Measurements from ENCODE around the gene AFMID. TPM values are rescaled to one million over a fixed set of nuclear protein-coding genes. Genes with fewer than 3 reads are reported as not detected.

Gene AFMID
- total and polyA plus RNA-seq, 9 of the 15 experiments (the other 6 are each of a cell fraction or from before 2014, with no cell fraction given): 62.1 to 188 (median 74.4) TPM

GRCh38 chr17:78223061-78223460 is 35.9 kb downstream of the AFMID start:
- 90% methylated on average over 4 of the region's 4 CpGs for WGBS (ENCODE audit: insufficient coverage, low coverage, missing lambda C conversion rate)
- H3K9ac ChIP-seq (ENCODE audit: insufficient read depth in 1 of 2, low read depth in 2 of 2, low read length in 2 of 2): no peak overlapping the region

More at GRCh38 chr17:78223061-78223460, 35.9 kb downstream of the AFMID start:
- no peaks in the 10 kb centered on the region for H3K9me1 ChIP-seq (ENCODE audit: control insufficient read depth, insufficient read depth, low read length)
- POLR2A ChIA-PET: interaction anchor here (0.8 to 4.3 kb wide), 5 partner anchors 9 to 95 kb away, joined by 3 to 30 read pairs (median 5); partner anchors contain the start of gene BIRC5
- H4K20me1 ChIP-seq (replicated peaks; ENCODE audit: control insufficient read depth, insufficient read depth, low read length): 0 out of 2 replicates have a peak, but pooled peaks cover 2% of the 10 kb centered on the region
- H3K4me3 ChIP-seq: no peak overlapping the region
- no peak overlapping the region for H3K27ac ChIP-seq (ENCODE audit: extremely low read depth, low read depth, low read length)
- no peak for TF ChIP-seq SMARCC2 (IDR thresholded peaks at IDR 0.05; ENCODE audit: low read depth)
- TF ChIP-seq KLF6 (CRISPR knock-in tag; IDR thresholded peaks at IDR 0.05; ENCODE audit: borderline replicate concordance): no peak
- TF ChIP-seq KHSRP (IDR thresholded peaks at IDR 0.05): no peak
- no peak for TF ChIP-seq MAFF (IDR thresholded peaks at IDR 0.05; ENCODE audit: low read length)
- TF ChIP-seq ZNF324 (CRISPR knock-in tag; IDR thresholded peaks at IDR 0.05): no peak
- no peak for TF ChIP-seq NR2F6 (CRISPR knock-in tag; IDR thresholded peaks at IDR 0.05)
- TF ChIP-seq TGIF2 (CRISPR knock-in tag; IDR thresholded peaks at IDR 0.05): no peak
- TF ChIP-seq MECOM (CRISPR knock-in tag; IDR thresholded peaks at IDR 0.05): no peak
- TF ChIP-seq RERE (CRISPR knock-in tag; IDR thresholded peaks at IDR 0.05; ENCODE audit: borderline replicate concordance): no peak
- peaks cover 0 to 12% of the 10 kb centered on the region in 2 experiments; a peak in 3 of 5 replicates for H3K4me1 ChIP-seq (replicated peaks in 1 of 2; ENCODE audit: control insufficient read depth in 2 of 2, insufficient read depth in 2 of 2, low read length in 2 of 2)
- H3K79me2 ChIP-seq (ENCODE audit: control insufficient read depth, insufficient read depth, low read length): peaks cover 6% of the 10 kb centered on the region; the same call in 2 of the 3 replicates
- peak; percentile 19 for FAIRE-seq
- intact Hi-C loops (cut with micrococcal nuclease) (no loop called here), in situ Hi-C loops (cut with MboI) (no loop called here)
- no peaks in the 10 kb centered on the region for H3K9me3 ChIP-seq (replicated peaks; ENCODE audit: control insufficient read depth, insufficient read depth, low read depth, low read length)
- no peak for ATAC-seq
- peaks cover 64% of the 10 kb centered on the region; the same call in 2 of the 3 replicates for H3K36me3 ChIP-seq (ENCODE audit: control insufficient read depth, insufficient read depth, low read length)
- no peaks in the 10 kb centered on the region for H3K27me3 ChIP-seq (ENCODE audit: control insufficient read depth in 2 of 2, insufficient read depth in 2 of 2, low read length in 2 of 2)
- no peak overlapping the region for H3K4me2 ChIP-seq (ENCODE audit: insufficient read depth, low read length)
- CTCF ChIA-PET (ENCODE audit: low intra/inter-chr PET ratio): no interaction called here
- BruUV-seq (replicated peaks): no TSS peak
- H2AFZ ChIP-seq (ENCODE audit: low read depth, low read length): no peak overlapping the region
- DNase-seq (ENCODE audit: extremely low read depth in 1 of 4, low spot score in 3 of 4): no peak
